Measurements from ENCODE around the gene EIF1.

DNA sequence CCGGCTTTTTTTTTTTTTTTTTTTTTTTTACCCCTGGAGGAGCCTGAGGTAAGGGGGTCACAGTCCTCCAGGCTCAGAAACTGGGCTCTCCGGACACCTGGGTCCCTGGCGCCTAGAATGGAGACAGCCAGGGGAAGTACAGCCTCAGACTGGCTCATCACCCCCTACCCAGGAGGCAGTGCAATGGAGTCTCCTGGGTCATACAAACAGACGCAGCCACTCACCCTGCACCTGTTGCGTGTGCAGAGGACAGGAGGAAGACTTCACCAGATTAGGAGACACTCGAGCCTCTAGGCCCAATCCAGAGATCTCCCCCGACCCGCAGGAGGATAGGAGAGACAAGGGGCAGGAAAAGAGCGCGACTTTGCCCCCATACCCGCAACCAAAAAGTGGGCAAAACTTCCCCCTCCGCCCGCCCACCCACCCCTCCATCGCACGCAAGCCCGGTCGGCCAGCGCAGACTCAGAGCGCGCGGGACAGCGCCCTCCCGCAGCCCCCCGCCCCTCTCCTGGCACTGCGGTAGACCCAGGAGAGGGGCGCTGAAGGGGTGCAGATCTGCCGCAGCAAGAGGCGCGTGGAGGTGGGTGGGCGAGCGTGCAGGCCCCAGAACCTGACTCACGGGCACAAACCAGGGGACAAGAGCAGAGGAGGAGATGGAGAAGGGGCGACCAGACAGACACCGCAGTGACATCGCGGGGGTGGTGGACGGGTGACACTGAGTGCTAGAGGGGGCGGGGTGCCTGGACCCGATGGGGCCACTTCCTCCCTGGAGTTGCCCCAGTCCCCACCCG lies 44.9 kb downstream of the EIF1 start:
- TF ChIP-seq, protein P1, sequence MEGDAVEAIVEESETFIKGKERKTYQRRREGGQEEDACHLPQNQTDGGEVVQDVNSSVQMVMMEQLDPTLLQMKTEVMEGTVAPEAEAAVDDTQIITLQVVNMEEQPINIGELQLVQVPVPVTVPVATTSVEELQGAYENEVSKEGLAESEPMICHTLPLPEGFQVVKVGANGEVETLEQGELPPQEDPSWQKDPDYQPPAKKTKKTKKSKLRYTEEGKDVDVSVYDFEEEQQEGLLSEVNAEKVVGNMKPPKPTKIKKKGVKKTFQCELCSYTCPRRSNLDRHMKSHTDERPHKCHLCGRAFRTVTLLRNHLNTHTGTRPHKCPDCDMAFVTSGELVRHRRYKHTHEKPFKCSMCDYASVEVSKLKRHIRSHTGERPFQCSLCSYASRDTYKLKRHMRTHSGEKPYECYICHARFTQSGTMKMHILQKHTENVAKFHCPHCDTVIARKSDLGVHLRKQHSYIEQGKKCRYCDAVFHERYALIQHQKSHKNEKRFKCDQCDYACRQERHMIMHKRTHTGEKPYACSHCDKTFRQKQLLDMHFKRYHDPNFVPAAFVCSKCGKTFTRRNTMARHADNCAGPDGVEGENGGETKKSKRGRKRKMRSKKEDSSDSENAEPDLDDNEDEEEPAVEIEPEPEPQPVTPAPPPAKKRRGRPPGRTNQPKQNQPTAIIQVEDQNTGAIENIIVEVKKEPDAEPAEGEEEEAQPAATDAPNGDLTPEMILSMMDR (IDR thresholded peaks at IDR 0.05; ENCODE audit: low read length): no peak
- TF ChIP-seq EZH2 (IDR thresholded peaks at IDR 0.05; ENCODE audit: borderline replicate concordance, low read length): no peak

Measured in OCI-LY1 (cell line).